Stimulated activated CD8-positive, alpha-beta memory T cell treated with anti-CD3 and anti-CD28 coated beads, Interleukin-7, amount 100 ng/mL, for 4 hours (primary cell): ENCODE measurements around the gene NCAM1.

Experiments
- DNase-seq, 2 donors: peaks; one replicate each; pipeline ENCODE4 v3.0.0-alpha.2; 2020; ENCODE audit warnings: low read depth in 2 of 2

NCAM1 gene

GRCh38 chr11:112968941-112969713 lies 7.9 kb downstream of the NCAM1 start:
- DNase-seq: no peak

- DNase-seq: no peak
These were observed 10.0 kb downstream of the NCAM1 start for GRCh38 chr11:112971195-112971594.

- DNase-seq: no peak
These were observed 10.6 kb downstream of the NCAM1 start for GRCh38 chr11:112971827-112972226.

- no peak for DNase-seq
These were observed 11.4 kb downstream of the NCAM1 start for GRCh38 chr11:112972399-112973145.

- DNase-seq: no peak
These were observed 13.8 kb downstream of the NCAM1 start for GRCh38 chr11:112975051-112975450.

GRCh38 chr11:112975493-112975892 lies 14.3 kb downstream of the NCAM1 start:
- DNase-seq: no peak

- DNase-seq: no peak
These were observed 16.5 kb downstream of the NCAM1 start for GRCh38 chr11:112977755-112978154.

GRCh38 chr11:112983887-112984286 lies 22.7 kb downstream of the NCAM1 start:
- DNase-seq: no peak

- DNase-seq: no peak
These were observed 28.0 kb downstream of the NCAM1 start for GRCh38 chr11:112989198-112989597.

- no peak for DNase-seq
These were observed 32.6 kb downstream of the NCAM1 start for GRCh38 chr11:112993808-112994207.

- no peak for DNase-seq
These were observed 34.3 kb downstream of the NCAM1 start for GRCh38 chr11:112995423-112996090.

- DNase-seq: no peak
These were observed 35.8 kb downstream of the NCAM1 start for GRCh38 chr11:112996994-112997393.

- no peak for DNase-seq
These were observed 36.7 kb downstream of the NCAM1 start for GRCh38 chr11:112997857-112998466.

- DNase-seq: no peak
These were observed 38.3 kb downstream of the NCAM1 start for GRCh38 chr11:112999520-112999919.

GRCh38 chr11:113001709-113002108 lies 40.5 kb downstream of the NCAM1 start:
- no peak for DNase-seq

- no peak for DNase-seq
These were observed 45.8 kb downstream of the NCAM1 start for GRCh38 chr11:113006896-113007445.

GRCh38 chr11:113014262-113015097 lies 53.3 kb downstream of the NCAM1 start:
- no peak for DNase-seq

- DNase-seq: no peak
These were observed 53.9 kb downstream of the NCAM1 start for GRCh38 chr11:113015098-113015455.

GRCh38 chr11:113016905-113017304 lies 55.7 kb downstream of the NCAM1 start:
- no peak for DNase-seq

GRCh38 chr11:113018913-113019312 lies 57.7 kb downstream of the NCAM1 start:
- DNase-seq: no peak

GRCh38 chr11:113019711-113020110 lies 58.5 kb downstream of the NCAM1 start:
- no peak for DNase-seq
